GM12874 (cell line): ENCODE data around the gene DSP.

ENCODE experiments used
- CTCF ChIP-seq: IDR thresholded peaks from 2 replicates; pipeline ENCODE4 v1.5.1; 2011; ENCODE audit warnings: low read depth, mild to moderate bottlenecking, control low read depth, low read length, moderate library complexity; ENCODE audit not compliant: insufficient read depth

DSP gene

GRCh38 chr6:7541175-7542064 is at the start of gene DSP:
Gene DSP, plus strand, starts transcription at chr6:7541671. Its CDS starts 245 bp downstream, at chr6:7541916.
- no peak for TF ChIP-seq CTCF

- TF ChIP-seq CTCF = no peak
These were observed 47.6 kb upstream of the DSP start for GRCh38 chr6:7493866-7494265.

- TF ChIP-seq CTCF = no peak
These were observed 46.8 kb upstream of the DSP start for GRCh38 chr6:7494638-7495037.

- TF ChIP-seq CTCF = no peak
These were observed 45.1 kb upstream of the DSP start for GRCh38 chr6:7496266-7496875.

- no peak for TF ChIP-seq CTCF
These were observed 40.7 kb upstream of the DSP start for GRCh38 chr6:7500752-7501282.

GRCh38 chr6:7502743-7503142 is 38.7 kb upstream of the DSP start:
- no peak for TF ChIP-seq CTCF

GRCh38 chr6:7504041-7504440 is 37.4 kb upstream of the DSP start:
- TF ChIP-seq CTCF = no peak
